GM21723 (cell line): ENCODE measurements around the gene GMPR2.

ENCODE experiments used
- ATAC-seq: cut with Tn5 transposase; IDR thresholded peaks from one replicate; pipeline ENCODE4 v1.9.1; 2021; ENCODE audit warnings: mild to moderate bottlenecking, moderate library complexity; ENCODE audit not compliant: unreplicated experiment

Gene GMPR2

DNA sequence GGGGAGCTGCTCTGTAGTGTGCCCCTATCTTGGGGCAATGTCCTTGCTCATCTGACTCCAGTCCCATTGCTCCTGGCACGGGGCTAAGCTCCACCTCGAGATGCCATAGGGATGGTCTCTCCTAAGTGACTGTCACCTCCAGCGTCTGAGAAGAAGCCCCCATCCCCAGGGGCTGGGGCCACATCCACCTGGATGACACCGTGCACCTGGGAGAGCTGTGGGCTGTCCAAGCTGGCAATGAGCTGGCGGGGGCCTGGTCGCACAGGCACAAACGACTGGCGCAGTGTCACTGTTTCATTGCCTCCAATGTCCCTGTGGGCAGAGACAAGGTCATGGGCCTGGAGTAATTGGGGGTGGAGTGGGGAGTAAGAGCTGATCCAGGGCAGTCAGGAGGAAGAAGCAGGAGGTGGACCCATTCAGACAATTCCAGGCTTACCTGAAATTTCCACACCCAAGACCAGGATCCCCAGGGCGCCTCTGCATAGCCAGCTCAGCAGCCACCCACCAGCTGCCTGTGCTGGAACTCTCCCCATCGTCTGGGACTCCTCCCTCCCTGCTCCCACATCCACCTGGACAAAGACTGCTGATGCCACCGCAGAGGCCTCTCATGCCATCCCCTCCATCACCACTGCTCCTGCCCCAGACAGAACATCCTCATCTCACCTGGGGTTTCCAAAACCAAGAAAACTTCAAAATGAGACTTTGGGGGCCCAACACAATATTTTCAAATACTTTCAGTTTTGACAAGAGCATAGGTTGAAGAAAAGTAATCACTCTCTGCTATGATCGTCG, 16.7 kb downstream of the GMPR2 start:
- ATAC-seq, result no peak

DNA sequence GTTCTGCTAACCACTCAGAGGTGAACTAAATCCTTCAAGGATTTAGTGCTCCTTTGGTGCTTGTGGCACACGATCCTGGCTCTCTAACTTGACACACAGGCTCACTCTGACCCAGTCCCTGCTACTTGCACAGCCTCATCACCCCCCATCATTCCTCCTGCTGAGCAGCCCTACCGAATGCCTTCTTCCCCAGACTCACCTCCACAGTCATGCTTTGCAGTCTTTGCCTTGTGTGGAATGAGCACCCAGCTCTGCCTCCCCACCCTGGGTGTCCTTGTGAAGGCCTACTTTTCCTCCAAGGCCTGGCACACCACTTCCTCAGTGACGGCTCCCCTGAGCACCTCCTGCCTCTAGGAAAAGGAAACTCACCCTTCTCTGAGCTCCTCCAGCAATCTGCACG, 17.6 kb downstream of the GMPR2 start:
- ATAC-seq, result no peak

DNA sequence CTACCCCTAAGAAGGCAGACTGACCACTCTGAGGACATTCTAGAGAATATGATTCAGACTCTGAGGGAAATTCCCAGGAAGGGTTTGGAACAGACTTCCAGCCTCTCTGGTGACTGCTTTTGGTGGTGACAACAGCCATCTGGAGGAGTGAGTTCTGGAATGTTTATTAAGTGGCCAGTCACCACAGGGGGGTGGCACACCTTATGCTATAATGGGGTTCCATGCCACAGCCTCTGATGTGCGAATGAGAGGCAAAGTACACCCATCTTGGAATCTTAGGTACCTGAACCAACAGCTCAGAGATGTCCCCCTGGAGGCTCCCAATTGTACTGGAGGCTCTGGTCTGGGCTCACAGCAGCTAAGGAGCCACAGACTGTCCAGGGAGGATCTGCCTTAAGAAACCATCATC, 19.2 kb downstream of the GMPR2 start:
- no peak for ATAC-seq

DNA sequence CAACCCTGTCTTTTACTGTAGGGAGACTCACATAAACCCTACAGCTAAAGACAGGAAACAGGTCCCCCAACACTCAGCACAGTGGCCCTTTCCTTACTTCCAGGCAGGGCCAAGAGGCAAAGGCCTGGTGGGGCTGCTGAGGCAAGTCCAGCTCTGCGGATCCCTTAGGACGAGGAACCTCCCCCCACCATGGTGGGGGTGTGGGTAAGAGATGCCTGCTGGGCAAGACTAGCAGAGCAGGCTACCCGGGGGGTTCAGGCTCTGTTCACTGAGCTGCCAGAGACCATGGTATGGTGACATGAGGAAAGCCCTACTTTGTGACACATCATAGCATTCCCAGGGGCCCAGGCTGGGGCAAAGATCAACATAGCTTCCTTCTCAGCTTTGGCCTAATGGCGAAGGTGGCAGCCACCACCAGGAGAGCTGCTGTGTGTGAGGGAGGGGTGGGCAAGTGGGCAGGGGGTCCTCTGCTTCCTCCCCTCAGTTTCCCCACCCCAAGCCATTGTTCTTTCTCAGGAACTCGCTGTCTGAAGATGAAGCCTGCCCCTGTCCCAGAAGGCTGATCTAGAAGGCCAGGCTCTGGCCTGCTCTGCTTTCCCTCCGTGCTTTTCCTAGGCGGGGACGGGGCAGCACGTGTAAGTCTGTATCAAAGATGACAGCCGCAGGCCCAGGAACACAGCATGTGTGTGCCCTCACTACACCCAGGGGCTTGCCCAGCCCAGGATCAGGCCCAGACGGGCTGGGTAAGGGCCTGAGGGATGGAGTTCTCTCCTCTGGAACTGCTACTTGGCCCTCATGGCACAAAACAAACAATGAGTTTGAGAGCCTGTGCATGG, 19.8 kb downstream of the GMPR2 start:
- no peak for ATAC-seq

DNA sequence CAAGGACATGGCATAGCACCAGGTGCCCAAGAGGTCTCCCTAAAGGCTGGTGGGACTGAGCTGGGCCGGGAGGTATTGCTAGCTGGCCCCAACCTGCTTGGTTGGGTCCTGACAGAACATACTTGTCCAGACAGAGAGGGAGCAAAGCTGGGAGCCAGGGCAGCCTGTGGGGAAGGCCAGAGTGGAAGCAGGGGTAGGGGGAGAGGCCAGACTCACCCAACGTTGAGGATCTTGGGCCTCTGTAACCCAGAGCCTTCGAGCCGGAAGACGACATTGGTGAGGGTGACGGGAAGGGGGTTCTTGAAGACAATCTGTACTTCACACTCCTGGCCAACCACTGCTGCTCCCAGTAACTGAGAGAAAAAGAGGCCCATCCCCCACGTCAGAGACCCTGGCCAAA, 21.2 kb downstream of the GMPR2 start:
- ATAC-seq, result no peak

DNA sequence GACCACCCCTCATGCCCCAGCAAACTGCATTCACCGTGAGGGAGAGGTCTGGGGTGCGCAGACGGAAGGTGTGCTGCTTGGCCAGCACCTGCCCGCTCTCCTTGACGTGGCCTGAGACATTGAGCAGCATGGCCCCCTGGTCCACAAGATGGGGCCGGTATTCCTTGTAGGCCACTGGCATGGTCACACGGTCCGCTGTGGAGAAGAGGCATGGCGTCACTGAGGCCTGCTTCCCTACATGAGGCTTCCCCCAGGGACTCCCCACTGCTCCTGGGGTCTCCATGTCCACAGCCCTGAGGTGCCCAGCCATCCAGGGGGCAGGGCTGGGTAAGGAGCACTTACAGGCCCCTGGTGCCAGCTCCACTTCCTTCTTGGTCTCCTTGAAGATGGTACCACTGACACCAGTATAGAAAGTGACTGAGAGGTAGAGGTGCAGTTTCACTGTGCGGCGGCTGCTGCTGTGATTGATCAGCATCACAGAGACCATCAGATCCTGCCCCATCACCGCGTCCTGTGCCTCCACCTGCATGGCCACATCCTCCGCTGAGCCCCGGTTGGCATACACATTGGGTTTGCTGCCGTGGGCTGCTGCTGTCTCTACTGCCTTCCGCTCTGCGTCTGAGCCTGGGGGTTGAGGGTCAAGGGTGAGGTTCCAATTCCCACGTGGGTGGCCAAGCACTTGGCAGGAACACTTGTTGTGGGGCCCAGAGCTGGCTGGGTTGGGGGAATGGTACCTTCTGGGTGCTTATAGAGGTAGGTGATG, 22.1 kb downstream of the GMPR2 start:
- no peak for ATAC-seq

DNA sequence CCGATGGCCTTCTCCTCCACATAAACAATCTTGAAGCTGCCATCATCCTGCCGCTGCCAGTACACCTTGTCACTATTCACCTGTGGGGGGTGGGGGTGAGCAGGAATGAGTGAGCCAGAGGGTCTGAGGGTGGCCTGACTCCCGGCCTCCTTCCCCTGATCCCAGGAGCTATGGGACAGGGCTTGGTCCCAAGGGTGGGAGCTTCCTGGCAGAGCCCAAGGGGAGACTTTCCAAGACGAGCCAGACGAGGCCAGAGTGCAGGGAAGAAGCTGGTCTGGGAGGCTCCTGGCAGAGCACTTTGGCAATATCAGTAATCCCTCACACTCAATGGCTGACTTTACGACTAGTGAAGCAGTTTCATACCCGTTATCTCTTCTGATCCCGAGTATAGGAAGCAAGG, 22.7 kb downstream of the GMPR2 start:
- ATAC-seq, result no peak

DNA sequence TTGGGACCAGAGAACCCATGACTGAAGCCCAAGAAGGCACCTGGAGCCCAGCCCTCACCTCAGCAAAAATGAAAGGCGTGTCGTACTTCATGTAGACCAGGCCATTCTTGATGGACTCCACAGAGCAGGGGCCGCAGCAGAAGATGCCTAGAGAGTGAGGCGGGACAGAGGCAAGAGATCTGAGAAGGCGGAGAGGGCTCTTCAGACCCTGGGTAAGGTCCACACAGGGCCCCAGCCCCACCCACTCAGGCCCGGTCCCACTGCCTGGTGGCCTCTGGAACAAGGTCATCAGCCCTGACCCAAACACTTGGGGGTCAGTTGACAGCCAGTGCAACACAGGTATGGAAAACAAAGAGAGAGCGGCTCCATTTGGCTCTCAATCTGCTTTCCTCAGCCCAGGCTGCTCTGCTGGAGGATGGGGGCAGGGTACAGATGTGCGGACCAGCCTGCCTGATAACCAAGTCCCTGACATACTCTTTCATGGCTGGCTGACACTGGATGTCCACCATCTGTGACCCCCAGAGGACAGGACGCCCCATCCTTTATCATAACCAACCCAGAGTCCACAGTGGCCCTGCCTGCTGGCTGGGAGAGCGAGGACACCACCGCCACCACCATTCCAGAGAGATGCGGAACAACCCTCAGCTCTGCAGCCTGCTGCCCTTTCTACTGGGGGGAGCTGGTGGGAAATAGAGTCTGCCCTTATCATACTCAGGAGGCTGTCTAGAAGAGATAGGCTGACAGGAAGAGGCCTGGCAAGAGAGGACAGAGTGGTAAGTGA, 23.4 kb downstream of the GMPR2 start:
- no peak for ATAC-seq

DNA sequence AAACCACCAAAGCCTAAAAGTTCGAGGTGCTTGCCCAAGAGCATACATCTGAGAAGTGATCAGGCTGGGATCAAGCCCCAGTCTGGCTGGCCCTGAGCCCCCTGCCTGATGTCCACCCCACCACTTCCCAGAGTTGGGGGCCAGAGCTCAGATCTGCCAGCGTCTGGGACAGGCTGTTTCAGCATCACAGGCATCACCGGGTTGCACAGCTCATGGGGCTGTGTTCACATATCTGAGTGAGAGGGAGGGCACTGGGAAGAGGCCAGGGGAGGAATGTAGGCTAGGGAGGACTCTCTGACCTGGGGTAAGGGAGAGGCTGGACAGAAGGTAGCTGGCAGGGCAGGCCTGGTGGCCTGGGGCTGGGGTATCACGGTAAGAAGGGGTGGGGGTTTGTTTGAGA, 24.2 kb downstream of the GMPR2 start:
- ATAC-seq, result no peak

DNA sequence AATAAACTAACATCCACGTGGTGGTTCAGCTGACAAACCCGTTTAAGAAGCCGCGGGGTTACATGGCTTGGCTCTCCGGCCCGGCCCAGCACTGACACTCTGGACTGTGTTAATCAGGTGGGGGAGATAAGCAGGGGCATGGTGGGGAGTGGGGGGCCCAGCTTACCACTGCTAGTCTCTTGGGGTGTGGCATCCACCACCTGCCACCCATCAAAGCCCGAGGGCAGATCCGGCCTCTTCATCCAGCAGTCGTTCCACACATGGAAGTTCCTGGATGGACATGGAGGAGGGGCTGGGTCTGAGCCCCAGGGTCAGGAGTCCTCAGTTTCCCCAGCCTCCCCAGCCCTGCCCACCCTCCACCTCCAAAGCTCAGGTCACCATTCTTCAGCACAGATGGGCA, 25.4 kb downstream of the GMPR2 start:
- ATAC-seq, result no peak

DNA sequence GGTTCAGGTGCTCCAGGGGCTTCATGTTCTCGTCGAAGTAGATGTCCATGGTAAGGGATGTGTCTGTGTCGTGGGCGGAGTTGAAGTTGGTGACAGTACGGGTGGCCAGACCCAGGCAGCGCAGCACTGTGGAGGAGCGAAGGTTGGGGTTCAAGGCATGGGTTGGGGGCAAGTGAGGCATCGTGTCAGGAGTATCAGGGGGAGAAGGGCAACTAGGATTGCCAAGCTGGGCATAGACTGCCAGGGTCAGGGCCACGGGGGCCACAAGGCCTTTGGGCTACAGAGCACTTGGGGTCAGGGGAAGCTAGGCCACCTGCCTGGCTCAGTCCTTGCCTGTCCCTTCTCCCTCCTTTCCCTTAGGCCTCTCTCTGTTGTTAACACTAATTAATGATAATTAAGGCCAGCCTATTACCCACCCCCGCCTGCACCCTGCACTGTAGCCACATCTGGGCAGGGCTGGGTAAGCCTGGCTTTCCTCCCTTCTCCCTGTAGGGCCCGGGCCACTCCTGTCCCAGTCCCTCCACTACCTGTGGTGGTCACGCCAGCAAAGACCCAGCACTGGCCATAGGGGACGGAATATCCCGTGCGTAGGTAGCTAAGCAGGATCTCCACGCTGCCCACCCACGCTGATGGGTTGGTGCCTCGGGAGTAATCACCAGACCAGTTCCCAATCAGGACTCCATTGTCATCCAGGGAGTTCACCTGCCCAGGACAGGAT, 26.0 kb downstream of the GMPR2 start:
- no peak for ATAC-seq

DNA sequence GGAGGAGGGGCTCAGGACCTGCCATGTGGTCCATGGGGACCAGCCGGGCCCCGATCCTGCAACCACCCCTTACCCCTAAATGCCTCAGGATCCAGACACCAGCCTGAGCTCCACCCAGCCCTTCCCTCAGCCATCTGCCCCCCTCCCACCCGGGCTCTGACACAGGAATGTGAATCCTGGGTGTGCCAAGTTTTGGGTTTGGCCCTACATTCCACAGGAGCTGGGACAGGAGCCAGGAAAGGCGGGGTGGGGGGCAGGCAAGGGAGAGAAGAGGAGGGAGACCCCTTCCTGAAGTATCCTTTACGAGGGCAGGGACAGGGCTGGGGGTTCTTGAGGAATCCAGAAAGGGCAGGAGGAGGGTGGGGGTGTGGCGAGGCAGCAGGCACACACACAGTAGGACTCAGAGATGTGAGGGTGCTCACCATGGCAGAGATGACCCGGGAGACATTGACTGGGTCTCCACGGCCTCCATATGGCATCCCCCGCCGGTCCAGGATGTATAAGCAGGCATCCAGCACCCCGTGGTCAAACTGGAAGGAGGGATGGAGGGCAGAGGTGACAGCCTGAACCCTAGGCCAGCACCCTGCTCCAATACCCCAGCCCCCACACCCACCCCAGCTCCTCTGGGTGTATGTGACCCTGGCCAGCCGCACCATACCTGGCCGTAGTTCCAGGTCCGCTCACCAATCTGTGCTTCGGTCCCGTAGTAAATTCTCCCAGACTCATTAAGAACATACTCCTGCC, 26.7 kb downstream of the GMPR2 start:
- no peak for ATAC-seq

DNA sequence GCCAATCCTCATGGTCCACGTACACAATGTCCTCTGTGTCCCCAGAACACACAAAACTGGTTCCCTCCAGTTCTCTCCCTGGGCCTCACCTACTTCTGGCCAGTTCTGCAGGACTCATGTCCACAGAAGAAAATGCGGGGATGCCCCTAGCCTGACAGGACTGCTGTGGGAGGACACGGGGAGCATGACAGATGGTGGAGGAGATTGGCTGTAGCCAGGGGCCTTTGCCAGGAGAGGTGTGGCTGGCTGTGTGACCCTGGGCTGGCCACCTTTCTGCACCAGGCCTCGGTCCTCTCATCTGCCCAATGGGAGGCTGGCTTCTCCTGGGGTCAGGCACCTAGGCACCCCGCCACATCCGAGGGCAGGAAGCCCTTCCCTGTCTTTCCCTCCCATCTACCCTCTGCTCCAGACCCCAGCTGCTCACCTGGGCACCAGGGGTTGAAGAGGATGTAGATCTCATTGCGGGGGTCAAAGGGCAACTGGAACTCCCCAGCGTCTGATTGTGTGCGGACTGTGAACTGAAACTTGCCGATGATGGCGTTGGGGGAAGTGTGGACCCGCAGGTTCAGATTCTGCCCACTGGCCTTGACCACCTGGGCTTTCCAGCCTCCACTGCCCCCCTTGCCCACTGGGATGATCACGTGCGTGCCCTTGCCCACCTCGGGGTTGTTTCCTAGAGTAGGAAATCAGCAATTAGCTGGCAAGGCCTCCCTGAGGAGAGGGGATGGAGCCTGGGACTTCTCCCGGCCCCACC, 27.5 kb downstream of the GMPR2 start:
- no peak for ATAC-seq

DNA sequence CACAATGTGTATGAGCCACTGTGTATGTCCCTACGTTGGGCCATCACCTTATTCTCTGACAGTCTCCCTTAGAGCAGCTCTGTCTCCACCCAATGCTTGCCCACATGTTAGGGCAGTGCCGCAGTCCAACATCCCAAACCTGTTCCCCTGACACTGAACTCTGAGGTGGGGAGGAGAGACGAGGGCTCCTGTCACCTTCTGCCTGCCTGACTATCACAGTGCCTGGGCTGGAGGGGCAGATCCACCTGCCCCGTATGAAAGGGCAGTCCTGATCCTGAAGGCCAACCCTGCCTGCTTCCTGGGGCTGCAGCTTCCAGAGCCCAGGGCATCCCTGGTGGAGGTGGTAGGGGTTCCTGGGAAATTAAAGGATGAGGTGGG, 28.0 kb downstream of the GMPR2 start:
- ATAC-seq, result no peak

DNA sequence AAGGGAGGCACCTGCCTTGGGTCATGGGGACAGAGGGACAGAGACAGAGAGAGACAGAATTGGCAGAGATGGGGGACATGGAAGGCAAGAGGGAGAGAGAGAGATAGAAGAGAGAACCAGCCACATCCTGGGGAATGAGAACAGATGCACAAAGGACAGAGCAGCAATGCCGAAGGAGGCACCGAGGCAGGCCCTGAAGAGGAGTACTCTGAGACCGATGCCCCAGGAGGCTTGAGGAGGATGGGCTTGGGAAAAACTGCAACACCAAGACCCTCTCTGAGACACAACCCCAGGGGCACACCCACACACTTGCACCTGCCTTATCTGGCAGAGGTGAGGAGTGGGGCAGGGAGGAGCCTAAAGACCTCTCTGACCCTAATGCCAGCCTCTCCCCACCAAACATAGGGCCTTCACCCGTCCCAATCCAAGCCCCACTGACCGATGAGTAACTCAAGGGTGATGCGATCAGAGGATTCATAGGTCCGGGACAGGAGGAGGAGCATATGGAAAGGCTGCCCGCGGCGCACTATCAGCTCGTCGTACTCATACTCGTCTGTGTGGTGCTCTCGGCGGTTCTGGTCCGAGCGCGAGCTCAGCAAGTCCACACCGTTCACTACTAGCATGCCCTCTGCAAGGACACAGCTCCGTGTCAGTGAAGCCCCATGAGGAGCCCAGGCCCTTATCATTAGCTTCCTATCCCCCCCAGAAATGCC, 28.7 kb downstream of the GMPR2 start:
- ATAC-seq, result no peak

DNA sequence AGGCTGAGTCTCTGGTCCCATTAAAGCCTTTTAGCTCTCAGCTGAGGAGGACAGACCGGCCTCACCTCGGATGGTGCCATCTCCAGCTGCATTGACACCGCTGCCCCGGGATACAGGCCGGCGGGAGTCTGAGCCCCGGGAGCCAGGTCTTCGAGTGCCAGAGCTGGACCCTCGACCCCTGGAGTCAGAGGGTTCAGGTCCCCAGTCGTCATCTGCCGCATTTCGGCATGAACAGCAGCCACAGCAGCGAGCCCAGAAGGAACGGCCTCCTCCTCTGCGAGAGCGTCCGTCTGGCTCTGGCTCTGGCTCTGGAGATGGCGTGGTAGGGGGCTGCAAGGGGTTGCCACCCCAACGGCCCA, 29.2 kb downstream of the GMPR2 start:
- no peak for ATAC-seq

DNA sequence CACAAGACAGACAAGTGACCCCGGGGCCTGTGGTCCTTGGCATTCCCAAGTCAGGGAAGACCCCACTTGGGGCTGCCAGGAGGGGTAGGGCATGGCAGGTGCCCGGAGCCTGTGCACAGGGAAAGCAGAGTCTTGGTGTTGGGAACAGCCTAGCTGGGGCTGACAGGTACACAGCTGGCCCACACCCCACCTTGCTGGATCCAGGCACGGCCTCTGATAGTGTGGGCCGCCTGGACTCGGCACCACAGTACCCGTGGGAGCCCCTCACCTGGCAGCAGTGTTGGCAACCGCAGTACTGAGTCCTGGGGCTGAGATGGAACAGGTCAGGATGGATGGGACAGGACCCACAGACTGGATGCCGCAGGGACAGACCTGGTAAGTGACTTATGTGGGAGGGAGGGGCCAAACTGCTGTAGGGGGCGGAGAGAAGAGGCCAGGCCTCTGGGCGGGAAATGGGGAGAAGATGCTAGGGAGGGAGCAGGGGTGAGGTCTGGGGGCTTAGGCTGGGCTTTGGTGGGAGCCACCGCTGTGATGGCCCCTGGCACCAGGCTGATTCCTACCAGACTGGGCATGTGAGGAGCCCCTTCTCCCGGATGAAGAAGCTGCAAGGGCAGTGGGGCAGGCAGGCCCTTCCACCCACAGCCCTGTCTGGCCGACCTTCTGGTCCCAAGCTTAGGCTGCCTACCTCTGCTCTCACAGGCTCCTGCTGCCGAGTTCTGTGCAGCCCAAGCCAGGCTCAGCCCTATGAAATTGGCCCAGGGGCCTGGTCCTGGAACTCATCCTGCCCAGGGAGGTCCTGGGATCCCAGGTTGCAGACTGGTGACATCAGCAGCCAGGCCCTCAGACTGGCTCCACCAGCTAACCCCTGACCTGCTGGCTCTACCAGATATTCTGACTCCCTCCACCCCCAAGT, 30.3 kb downstream of the GMPR2 start, which contains the start of gene TGM1:
Gene TGM1 (minus strand): TSS at position 357 of the 913 bp plus-strand sequence. CDS start 825 bp downstream, outside the sequence.
- ATAC-seq, result no peak
